Activated CD4-positive, alpha-beta T cell treated with anti-CD3 and anti-CD28 coated beads, Interleukin-2, amount 50 U/mL, for 4 hours (primary cell): Measurements from ENCODE around the gene FHAD1.
A peak's percentile ranks its signal among the peaks of the same experiment; 100 is the strongest.

Source experiments
- DNase-seq, 2 experiments: peaks; one replicate each; pipeline ENCODE4 v3.0.0-alpha.2; 2020

Gene FHAD1

GRCh38 chr1:15406614-15407559, 159.9 kb downstream of the FHAD1 start:
- no peak for DNase-seq

GRCh38 chr1:15407580-15407979, 160.6 kb downstream of the FHAD1 start:
- DNase-seq = no peak

GRCh38 chr1:15408890-15409387, 161.9 kb downstream of the FHAD1 start:
- no peak for DNase-seq

- DNase-seq = peak; percentile 84 to 87
Measured at GRCh38 chr1:15409388-15410222, 162.6 kb downstream of the FHAD1 start, which contains the start of gene EFHD2. EFHD2 (plus strand) TSS chr1:15409888; CDS start chr1:15409972, 84 bp downstream.

GRCh38 chr1:15410223-15410883, 163.3 kb downstream of the FHAD1 start:
- DNase-seq = no peak

GRCh38 chr1:15410884-15411245, 163.8 kb downstream of the FHAD1 start:
- no peak for DNase-seq

GRCh38 chr1:15411593-15412137, 164.6 kb downstream of the FHAD1 start:
- DNase-seq = no peak

GRCh38 chr1:15412175-15412800, 165.3 kb downstream of the FHAD1 start:
- DNase-seq = peak; percentile 39 to 43

- no peak for DNase-seq
Measured at GRCh38 chr1:15412843-15413242, 165.8 kb downstream of the FHAD1 start.

GRCh38 chr1:15413563-15414444, 166.8 kb downstream of the FHAD1 start:
- no peak for DNase-seq

GRCh38 chr1:15414445-15414983, 167.5 kb downstream of the FHAD1 start:
- no peak for DNase-seq

GRCh38 chr1:15417059-15417934, 170.3 kb downstream of the FHAD1 start:
- peak; percentile 52 to 60 for DNase-seq

- DNase-seq = no peak
Measured at GRCh38 chr1:15418806-15419515, 171.9 kb downstream of the FHAD1 start.

- DNase-seq = no peak
Measured at GRCh38 chr1:15420853-15421465, 173.9 kb downstream of the FHAD1 start.

GRCh38 chr1:15422871-15423270, 175.8 kb downstream of the FHAD1 start:
- DNase-seq = no peak

GRCh38 chr1:15423355-15424077, 176.5 kb downstream of the FHAD1 start:
- no peak for DNase-seq

GRCh38 chr1:15424146-15424667, 177.2 kb downstream of the FHAD1 start:
- no peak for DNase-seq

- DNase-seq = no peak
Measured at GRCh38 chr1:15424981-15425380, 178.0 kb downstream of the FHAD1 start.
